Myocyte (in vitro differentiated cells): Measurements from ENCODE around the gene STK38. TPM values are rescaled to one million over a fixed set of nuclear protein-coding genes. Genes with fewer than 3 reads are reported as not detected.

Experiments used
- total RNA-seq: library from RNA; depleted of rRNA; stranded (reverse); fragments of >200 nt; gene quantifications from 2 replicates; pipeline ENCODE4 v1.2.3, GENCODE V29; 2014

STK38 gene
- total RNA-seq, 1 donor from 2014 or later, result 47.4 TPM

Other genes starting within 250 kb of the STK38 start
- not detected in 2 replicates for gene BNIP5, start 210.6 kb downstream of the STK38 start, total RNA-seq
- gene ETV7, start 159.8 kb downstream of the STK38 start, total RNA-seq, result 0.62 TPM in 1 of 2 replicates, not detected in the other
- 0.19 TPM in 1 of 2 replicates, not detected in the other for gene PXT1, start 104.6 kb downstream of the STK38 start, total RNA-seq
- gene KCTD20, start 104.5 kb downstream of the STK38 start, total RNA-seq, result 48.1 and 52.3 TPM in 2 replicates
- 99.5 and 155 TPM in 2 replicates for gene SRSF3, start 46.9 kb upstream of the STK38 start, total RNA-seq
- gene CDKN1A, start 131.2 kb upstream of the STK38 start, total RNA-seq, result 1,798 and 2,123 TPM in 2 replicates
- gene RAB44, start 150.3 kb upstream of the STK38 start, total RNA-seq, result not detected in 2 replicates